ENCODE measurements around the gene S1PR4.
"Not testable (repeated sequence)": the region's sequence is repeated elsewhere in the genome, so short reads cannot be mapped to it uniquely, and the experiment has no call there.

Gene S1PR4

GRCh38 chr19:3196064-3196932, 17.7 kb downstream of the S1PR4 start:
- DNase-seq = no peak

GRCh38 chr19:3196933-3197205, 18.3 kb downstream of the S1PR4 start:
- DNase-seq = no peak

GRCh38 chr19:3198901-3199700, 20.5 kb downstream of the S1PR4 start:
- DNase-seq = no peak

GRCh38 chr19:3201072-3201700, 22.6 kb downstream of the S1PR4 start:
- DNase-seq = no peak

- DNase-seq = no peak
These were observed 23.3 kb downstream of the S1PR4 start for GRCh38 chr19:3201911-3202310.

- no peak for DNase-seq
These were observed 23.8 kb downstream of the S1PR4 start for GRCh38 chr19:3202346-3202745.

- DNase-seq = not testable (repeated sequence)
These were observed 24.3 kb downstream of the S1PR4 start for GRCh38 chr19:3202895-3203294.

GRCh38 chr19:3203805-3204645, 25.5 kb downstream of the S1PR4 start:
- no peak for DNase-seq

GRCh38 chr19:3204646-3205275, 26.2 kb downstream of the S1PR4 start:
- DNase-seq = no peak

- no peak for DNase-seq
These were observed 27.8 kb downstream of the S1PR4 start for GRCh38 chr19:3206216-3206953.

- DNase-seq = no peak
These were observed 29.1 kb downstream of the S1PR4 start for GRCh38 chr19:3207461-3208242.

GRCh38 chr19:3208317-3209207, 30.0 kb downstream of the S1PR4 start:
- DNase-seq = no peak

- DNase-seq = peak; percentile 59
These were observed 31.9 kb downstream of the S1PR4 start for GRCh38 chr19:3210347-3211017.

- no peak for DNase-seq
These were observed 32.6 kb downstream of the S1PR4 start for GRCh38 chr19:3211191-3211590.

GRCh38 chr19:3213159-3213558, 34.6 kb downstream of the S1PR4 start:
- DNase-seq = no peak

GRCh38 chr19:3216874-3217273, 38.3 kb downstream of the S1PR4 start:
- no peak for DNase-seq

GRCh38 chr19:3220576-3220975, 42.0 kb downstream of the S1PR4 start:
- no peak for DNase-seq

GRCh38 chr19:3221576-3221975, 43.0 kb downstream of the S1PR4 start:
- not testable (repeated sequence) for DNase-seq

GRCh38 chr19:3222709-3223108, 44.1 kb downstream of the S1PR4 start:
- no peak for DNase-seq
